HG03521 (cell line): Measurements from ENCODE around the gene TRIM54.

Experiments
- ATAC-seq: cut with Tn5 transposase; IDR thresholded peaks from one replicate; pipeline ENCODE4 v1.9.1; 2021; ENCODE audit warnings: mild to moderate bottlenecking, moderate library complexity; ENCODE audit not compliant: unreplicated experiment

The TRIM54 gene, protein sequence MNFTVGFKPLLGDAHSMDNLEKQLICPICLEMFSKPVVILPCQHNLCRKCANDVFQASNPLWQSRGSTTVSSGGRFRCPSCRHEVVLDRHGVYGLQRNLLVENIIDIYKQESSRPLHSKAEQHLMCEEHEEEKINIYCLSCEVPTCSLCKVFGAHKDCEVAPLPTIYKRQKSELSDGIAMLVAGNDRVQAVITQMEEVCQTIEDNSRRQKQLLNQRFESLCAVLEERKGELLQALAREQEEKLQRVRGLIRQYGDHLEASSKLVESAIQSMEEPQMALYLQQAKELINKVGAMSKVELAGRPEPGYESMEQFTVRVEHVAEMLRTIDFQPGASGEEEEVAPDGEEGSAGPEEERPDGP

DNA sequence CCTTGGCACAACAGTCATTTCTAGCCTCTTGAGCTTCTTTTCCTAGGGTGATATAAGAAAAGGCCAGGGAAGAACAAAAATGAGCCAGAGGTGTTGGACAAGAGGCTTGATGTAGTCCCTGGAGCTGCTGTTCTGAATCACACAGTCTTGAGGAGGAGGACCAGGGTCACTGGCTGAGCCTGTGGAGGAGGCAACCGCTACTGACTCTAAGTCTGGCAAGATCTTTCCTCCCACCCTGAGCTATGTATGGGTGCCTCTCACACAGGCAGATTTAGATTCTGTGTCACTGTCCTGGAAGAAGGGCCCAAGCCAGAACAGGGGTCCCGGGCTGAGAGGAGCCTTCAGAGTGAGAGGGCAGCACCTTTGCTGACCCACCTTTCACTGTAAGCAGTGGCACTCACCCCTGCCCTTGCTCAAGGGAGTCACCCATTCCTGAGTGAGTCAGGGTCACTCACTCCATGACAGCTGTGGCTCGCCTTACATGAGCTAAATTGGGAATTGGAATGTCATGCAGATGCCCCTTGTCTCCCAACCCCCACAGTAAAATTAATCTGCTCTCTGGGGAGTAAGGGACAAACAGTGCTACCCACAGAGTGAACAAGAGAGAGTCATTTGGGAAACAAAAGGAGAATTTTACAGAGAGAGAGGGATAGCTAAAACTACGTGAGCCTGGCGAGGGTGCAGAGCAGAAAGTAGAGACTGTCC lies at the start of gene TRIM54:
Gene TRIM54, plus strand, starts transcription at position 575 of the 705 bp plus-strand sequence. CDS start 303 bp downstream, outside the sequence.
- ATAC-seq = no peak

DNA sequence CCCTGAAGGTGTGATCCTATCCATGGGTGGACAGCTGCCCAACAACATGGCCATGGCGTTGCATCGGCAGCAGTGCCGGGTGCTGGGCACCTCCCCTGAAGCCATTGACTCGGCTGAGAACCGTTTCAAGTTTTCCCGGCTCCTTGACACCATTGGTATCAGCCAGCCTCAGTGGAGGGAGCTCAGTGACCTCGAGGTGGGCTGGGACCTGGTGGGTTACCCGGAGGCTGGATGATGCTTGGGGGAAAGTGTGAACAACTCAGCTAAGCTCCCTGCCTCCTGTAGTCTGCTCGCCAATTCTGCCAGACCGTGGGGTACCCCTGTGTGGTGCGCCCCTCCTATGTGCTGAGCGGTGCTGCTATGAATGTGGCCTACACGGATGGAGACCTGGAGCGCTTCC lies 48.9 kb upstream of the TRIM54 start:
- no peak for ATAC-seq

DNA sequence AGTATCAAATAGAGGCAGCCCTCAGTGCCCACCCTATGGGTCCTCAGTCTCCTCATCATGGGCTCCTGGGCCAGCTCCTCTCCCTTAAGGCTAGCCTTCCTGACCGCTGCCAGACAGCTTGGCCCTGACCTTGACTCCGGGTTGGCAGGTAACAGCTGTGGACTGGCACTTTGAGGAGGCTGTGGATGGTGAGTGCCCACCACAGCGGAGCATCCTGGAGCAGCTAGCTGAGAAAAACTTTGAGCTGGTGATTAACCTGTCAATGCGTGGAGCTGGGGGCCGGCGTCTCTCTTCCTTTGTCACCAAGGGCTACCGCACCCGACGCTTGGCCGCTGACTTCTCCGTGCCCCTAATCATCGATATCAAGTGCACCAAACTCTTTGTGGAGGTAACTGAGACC lies 46.1 kb upstream of the TRIM54 start:
- ATAC-seq = no peak

DNA sequence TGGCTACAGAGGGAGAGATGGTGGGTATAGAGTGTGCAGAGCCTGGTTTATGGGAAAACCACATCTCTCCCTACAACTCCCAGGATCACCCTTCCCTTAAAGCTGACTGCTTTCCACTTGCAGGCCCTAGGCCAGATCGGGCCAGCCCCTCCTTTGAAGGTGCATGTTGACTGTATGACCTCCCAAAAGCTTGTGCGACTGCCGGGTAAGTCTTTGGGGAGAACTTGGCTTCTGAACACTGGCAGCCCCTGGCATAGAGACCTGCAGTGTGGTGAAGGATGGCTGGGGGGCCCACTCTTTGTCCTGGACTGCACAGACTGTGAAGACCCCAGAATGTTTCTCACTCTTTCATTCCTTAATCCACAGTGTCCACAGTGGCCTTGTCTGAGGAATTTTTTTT lies 45.6 kb upstream of the TRIM54 start:
- ATAC-seq = no peak

DNA sequence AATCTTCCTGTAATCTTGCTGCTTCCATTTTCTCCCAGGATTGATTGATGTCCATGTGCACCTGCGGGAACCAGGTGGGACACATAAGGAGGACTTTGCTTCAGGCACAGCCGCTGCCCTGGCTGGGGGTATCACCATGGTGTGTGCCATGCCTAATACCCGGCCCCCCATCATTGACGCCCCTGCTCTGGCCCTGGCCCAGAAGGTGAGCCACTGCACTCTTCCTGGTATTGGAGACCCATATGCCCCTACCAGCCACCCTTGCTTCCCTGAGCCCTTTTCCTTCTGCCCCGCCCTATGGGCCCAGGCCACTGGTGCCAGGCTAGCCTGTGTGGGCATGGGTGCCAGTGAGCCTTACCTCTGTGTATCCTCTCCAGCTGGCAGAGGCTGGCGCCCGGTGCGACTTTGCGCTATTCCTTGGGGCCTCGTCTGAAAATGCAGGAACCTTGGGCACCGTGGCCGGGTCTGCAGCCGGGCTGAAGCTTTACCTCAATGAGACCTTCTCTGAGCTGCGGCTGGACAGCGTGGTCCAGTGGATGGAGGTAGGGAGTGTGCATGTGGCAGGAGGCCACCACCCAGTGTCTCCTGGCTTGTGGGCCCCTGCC lies 44.8 kb upstream of the TRIM54 start:
- ATAC-seq = no peak

DNA sequence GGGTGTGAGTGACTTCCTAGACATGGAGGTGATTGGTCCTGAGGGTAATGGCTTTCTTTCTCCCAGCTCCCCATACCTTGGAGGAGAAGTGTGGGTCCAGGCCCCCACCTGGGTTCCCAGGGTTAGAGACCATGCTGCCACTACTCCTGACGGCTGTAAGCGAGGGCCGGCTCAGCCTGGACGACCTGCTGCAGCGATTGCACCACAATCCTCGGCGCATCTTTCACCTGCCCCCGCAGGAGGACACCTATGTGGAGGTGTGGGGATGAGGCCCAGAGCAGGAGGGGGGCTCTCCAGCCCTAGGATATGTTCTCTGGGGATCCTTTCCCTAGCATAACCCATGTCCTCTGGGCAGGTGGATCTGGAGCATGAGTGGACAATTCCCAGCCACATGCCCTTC lies 43.3 kb upstream of the TRIM54 start:
- ATAC-seq = no peak

DNA sequence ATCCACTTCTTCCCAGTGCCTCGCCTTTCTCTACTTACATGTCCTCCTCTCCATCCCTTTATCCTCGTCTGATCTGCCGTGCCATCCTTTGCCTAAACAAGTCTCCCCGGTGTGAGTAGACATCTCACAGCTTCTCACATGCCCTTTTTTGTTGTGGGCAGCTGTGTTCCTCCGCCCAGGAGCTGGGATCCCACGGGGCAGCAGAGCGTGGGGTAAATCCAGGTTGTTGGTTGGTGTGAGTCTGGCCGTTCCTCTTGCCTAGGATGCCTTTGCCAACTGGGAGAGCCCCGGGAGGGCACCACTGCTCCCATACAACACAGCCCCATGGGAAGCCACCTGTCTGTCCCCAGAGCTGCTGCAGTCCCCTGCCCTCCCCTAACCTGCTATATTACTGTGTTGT lies 41.8 kb upstream of the TRIM54 start:
- ATAC-seq = no peak

DNA sequence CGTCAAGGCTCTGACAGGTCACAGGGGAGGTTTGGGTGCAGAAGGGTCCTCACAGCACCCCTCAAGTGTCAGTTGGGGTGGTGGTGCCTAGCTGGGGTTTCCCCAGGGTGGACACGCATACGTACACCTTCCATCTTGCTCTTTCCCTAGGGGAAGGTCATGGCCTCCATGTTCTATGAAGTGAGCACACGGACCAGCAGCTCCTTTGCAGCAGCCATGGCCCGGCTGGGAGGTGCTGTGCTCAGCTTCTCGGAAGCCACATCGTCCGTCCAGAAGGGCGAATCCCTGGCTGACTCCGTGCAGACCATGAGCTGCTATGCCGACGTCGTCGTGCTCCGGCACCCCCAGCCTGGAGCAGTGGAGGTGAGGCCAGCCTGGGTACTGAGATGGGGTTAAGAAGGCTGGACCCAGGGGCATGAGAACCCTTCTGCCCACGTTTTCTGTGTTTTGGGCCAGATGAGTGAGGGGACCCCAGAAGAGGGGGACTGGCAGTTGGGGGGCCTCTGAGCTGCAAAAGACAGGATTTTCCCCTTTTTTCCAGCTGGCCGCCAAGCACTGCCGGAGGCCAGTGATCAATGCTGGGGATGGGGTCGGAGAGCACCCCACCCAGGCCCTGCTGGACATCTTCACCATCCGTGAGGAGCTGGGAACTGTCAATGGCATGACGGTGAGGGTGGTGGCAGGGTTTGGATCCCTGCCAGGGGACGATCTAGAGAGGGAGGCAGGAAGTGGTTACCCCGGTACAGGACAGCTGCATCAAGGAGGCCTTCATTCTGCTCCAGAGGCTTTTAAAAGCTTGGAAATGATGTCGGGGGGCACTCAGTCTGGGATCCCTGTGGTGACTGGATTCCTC lies 40.2 kb upstream of the TRIM54 start:
- no peak for ATAC-seq

DNA sequence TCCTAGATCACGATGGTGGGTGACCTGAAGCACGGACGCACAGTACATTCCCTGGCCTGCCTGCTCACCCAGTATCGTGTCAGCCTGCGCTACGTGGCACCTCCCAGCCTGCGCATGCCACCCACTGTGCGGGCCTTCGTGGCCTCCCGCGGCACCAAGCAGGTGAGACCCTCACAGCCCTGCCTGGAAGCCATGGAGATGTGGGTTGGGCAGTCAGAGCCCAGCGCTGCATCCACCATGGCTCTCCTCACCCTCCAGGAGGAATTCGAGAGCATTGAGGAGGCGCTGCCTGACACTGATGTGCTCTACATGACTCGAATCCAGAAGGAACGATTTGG lies 39.6 kb upstream of the TRIM54 start:
- no peak for ATAC-seq

DNA sequence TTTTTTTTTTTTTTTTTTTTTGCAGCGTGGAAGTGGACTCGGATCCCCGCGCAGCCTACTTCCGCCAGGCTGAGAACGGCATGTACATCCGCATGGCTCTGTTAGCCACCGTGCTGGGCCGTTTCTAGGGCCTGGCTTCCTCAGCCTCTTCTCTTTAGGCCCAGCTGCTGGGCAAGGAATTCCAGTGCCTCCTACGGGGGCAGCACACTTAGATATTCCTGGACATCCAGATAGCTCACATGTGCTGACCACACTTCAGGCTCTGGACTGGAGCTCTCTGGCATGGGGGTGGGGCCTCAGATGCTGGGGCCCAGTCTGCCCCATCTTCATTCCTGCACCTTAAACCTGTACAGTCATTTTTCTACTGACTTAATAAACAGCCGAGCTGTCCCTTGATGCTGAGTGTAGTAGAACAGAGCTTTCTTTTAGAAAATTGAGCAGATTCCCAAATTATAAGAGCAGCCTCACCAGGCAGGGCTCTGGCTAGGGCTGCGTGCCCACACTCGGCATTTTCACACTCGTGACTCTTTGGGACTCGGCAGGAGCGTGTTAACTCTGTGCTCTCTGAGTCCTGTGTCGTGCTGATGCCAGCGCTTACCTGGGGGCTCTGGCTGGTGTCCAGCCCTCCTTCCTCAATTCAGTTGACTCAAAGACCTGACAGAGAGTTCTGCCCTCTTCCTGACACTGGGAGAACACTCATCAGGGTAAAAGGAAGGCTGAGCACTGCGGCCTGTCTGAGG lies 38.7 kb upstream of the TRIM54 start:
- no peak for ATAC-seq

DNA sequence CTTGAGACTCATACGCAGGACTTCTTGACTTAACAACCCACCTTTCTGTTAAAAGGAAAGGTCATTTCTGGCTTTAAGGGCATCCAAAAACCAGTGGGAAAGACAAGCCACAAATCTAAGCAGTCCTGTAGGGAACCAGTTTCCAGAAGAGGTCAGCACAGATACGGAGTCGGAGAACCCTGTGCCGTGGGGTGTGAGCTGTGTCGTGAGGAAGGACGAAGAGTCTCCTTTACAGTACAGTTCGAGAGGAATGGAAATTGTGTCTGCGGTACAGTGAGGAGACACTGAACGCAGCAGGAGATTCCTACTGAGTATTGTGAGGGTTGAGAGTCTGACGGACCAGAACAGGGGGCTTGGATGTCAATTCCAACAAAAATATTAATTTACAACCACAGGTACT lies 37.1 kb upstream of the TRIM54 start:
- ATAC-seq = no peak

DNA sequence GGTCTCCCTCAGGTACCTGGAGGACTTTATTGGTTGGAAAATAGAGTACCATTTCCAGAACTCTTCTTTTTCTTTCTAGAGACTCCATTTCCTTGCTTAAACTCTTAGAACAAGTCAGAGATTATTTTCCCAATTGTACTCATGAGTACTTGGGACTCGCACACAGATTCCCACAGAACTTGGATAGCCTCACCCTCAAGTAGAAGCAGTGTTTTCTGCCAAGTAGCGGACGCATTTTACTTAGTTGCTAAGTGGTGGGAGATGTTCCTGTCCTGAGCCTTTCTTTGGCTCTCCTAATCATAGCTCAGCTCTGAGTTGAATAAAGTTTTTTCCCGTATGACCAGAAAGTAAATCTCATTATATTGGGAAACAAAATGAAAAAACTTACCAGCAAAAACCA lies 36.6 kb upstream of the TRIM54 start:
- no peak for ATAC-seq

DNA sequence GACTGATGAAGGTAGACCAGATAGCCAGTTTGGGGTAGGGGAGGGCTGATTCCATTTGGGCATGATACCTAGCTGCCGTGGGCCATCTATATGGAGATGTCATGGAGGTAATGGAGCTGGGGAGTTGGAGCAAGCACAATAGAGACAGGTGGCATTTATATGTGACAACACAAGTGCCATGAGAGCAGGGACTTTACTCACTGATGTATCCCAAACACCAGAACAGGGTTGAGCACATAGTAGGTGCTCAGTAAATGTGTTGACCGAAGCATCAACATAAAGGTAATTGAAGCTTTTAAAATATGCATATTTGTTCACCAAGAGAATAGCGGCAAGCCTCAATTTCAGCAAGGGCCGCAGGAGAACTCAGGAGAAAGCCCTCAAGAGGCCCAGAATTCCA lies 34.3 kb upstream of the TRIM54 start:
- ATAC-seq = no peak

DNA sequence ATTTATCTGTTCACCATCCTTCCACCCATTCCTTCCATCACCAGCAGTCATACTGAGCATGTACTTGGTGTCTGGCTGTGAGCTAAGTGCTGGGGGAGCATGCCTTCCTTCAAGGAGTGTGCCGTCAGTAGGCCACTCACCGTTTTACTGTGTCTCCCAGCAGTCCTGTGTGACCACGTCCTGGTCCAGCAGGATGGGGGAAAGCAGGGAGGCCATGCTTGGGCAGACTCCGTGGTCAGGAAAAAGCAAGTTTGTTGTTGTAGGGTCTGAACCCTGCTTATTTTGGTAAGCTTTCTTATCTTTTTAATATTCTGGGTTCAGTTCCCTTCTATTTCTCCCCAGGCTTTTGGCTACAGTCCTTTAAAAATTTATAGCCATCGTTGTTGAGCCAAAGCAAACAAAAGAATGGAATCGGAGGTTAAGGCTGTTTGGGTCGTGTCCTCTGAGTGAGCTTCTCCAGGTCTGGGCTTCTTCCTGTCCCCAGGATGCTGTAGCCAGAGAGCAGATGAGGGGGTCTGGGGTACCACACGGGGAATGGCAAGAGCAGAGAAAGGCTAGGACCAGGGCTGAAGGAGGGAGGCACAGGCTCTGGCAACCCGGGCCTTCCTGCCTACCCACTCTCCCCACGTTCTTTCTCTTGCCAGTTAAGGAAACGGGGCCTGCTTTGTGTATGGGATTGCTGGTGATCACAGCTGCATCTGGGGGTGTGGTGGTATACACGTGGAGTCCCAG lies 32.9 kb upstream of the TRIM54 start:
- no peak for ATAC-seq

DNA sequence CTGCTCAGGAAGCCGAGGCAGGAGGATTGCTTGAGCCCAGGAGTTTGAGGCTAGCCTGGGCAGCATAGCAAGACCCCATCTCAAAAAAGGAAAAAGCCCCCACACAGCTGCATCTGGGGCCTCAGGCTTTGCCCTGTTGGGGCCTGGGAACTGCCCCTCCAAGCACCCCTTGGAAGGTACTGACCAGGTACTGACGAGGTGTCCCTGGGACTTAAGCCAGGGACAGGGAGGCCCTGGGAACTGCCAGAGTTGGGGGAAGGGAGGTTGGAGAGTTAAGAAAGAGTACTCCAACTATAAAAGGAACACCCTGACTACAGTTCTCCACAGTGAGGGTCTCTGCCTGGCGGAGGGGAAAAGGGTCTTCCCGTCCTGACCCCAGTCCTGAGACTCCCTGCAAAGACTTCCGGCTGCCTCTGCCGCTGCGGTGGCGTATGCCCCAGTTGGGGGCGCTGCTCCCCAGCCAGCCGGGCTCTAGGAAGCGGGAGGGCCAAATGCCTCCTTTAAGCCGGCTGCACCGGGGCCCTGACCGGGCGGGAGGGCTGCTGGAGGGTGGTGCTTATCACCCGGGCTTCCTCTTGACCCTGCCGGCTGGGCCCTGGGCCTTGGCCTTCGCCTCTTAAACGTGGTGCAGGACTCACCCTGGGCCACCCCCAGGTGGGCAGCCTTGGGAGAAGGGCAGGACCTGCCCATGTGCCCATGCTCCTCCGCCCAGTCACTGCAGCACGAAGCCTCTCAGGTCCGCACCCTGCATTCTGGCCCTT lies 32.2 kb upstream of the TRIM54 start:
- no peak for ATAC-seq

DNA sequence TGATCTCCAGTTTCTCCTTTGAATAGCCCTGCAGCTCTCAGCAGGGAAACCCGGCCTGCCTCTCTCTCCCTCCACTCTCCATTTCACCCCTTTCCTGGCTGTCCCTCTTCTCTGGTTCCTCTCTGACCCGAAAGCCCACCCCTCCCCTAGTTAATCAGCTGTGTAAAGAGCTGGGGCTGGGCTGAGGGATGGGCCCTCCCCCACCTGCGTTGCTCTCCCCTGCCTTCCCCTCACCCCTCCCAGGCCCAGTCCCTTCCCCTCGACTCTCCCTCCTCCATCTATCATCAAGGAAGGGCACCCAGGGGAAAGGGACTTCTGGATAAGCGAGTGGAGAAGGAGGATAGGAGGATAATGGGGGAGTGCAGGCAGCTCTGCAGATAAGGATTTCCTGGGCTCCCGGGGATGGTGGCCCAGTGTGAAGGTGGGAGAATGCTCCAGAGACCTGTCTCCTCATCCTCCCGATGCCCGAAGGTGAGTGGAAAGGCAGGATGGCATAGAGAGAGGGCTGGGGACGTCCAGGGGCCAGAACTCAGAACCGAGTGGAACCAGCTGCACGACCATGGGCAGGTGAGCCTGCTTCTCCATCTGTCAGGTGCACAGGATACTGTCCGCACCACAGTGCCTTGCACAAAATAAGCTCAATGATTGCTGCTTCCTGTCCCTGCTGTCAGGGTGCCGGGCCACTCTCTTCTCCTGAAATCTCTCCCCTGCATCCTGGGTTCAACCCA lies 31.4 kb upstream of the TRIM54 start:
- ATAC-seq = no peak

DNA sequence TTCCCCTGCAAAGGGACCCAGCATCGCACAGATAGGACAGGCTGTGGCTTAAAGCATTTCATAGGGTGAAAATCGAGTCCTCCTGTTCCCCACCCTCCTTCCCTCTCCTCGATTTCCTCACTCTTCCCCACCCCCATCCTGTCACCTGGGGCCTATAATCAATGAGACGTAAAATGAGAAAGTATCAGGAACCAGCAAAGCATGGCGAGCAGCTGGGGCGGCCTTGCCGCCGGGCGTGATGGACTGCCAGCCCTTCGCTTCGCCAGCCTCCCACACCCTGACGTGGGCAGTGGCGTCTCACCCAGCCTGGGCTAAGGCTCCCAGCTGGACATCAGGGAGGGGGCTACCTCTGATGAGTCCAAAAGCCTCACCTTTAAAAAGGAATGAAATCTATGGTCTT lies 30.5 kb upstream of the TRIM54 start:
- ATAC-seq = no peak

DNA sequence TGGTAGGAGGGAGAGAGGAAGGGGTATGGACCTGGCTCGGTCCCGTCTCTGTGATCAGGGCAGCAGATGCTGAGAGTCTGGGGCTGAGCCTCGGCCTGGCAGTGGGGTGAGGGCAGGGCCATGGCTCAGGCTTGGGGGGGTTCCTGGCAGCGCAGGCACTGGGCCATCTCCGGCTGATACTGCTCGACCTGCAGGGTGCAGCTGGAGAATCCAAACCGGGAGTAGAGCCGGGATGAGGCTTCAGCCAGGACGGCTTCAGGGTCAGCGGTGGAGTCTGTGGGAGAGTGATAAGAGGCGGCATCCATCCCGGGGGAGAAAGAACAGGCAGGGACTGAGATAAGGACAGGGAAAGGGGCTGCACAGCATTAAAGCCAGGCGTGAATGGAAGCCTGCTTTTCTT lies 27.0 kb upstream of the TRIM54 start:
- no peak for ATAC-seq

DNA sequence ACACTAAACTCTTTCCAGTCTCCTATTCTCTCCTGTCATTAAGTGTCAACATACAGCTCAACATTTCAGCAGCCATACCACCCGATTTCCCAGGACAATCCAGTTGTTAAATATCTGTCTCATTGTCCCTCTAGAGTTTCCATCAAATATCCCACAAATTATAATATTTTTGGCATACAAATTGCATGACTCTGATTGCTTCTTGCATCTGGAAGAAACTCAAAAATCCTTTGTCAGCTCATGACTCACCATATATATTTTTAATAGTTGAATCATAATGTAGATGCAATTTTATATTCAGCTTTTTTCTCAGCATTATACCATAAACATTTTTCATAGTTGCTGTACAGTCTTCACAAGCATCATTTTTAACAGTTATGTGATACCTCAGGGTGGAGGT lies 26.6 kb upstream of the TRIM54 start:
- ATAC-seq = no peak
